ENCODE measurements around the gene RBM38.

DNA sequence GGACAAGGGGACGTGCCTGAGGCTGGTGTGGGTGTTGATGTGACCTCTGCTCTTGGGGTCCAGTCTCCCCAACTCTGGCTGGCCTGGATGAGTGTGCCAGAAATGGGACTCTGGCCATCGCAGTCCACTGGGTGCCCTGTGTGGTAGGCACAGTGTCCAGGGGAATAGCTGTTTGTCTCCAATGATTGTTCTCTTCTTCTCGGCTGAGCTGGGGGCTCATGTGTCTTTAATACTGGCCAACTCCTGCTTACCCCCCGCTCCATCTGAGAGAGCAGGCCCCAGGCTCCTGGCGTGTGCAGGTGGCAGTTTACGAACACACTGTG lies 45.0 kb downstream of the RBM38 start:
- TF ChIP-seq CTCF (IDR thresholded peaks at IDR 0.05) (no peak), ZFX (IDR thresholded peaks at IDR 0.05; ENCODE audit: borderline replicate concordance) (no peak)

Data from 22Rv1 (cell line).